GM12878 (cell line): ENCODE results near the gene C12orf43. TPM values are rescaled to one million over a fixed set of nuclear protein-coding genes. Genes with fewer than 3 reads are reported as not detected.

Experiments
- ATAC-seq: fragments of 200-7000 bp; cut with Tn5 transposase; 3 replicates; pipeline ENCODE4 v1.9.1; 2020; ENCODE audit warnings: mild to moderate bottlenecking, moderate library complexity
- BruUV-seq: library from RNA; stranded (reverse); fragments of 400-500 nt; replicated peaks from 2 replicates; lab custom pipeline; 2021; lab: Mats Ljungman, UMichigan
- CTCF ChIA-PET: fragments of 300-600 bp; sonication (Branson Sonifier 250); formaldehyde crosslinking; extraction: SDS; loops from one replicate; lab custom pipeline; 2021; ENCODE audit warnings: inconsistent platforms; lab: Yijun Ruan, JAX
- POLR2A ChIA-PET: fragments of 350-600 bp; formaldehyde crosslinking; extraction: SDS; loops from one replicate; lab custom pipeline; 2021; ENCODE audit warnings: inconsistent platforms; lab: Charles Lee
- RAD21 ChIA-PET: fragments of 300-600 bp; sonication (Branson Sonifier 250); formaldehyde crosslinking; loops from one replicate; lab custom pipeline; 2023; ENCODE audit warnings: antibody characterized with exemption; ENCODE audit not compliant: unreplicated experiment; lab: Charles Lee
- SMC1A ChIA-PET: fragments of 300-600 bp; sonication (Branson Sonifier 250); formaldehyde crosslinking; loops from one replicate; lab custom pipeline; 2023; ENCODE audit not compliant: unreplicated experiment, uncharacterized antibody; lab: Charles Lee
- DNase-seq: peaks from one replicate; pipeline ENCODE4 v3.0.0-alpha.2; 2011; ENCODE audit warnings: low read depth, low spot score
- FAIRE-seq: peaks from 3 replicates; lab custom pipeline; 2011; peaks lifted over from hg19 to GRCh38; lab: Jason Lieb, UNC
- H2AFZ ChIP-seq: 2 replicates; pipeline ENCODE4 v1.6.0; 2011; ENCODE audit warnings: low read depth, low read length, control low read depth; ENCODE audit not compliant: control insufficient read depth
- H3K27ac ChIP-seq: 2 replicates; pipeline ENCODE4 v1.5.1; 2011; ENCODE audit warnings: control low read depth; ENCODE audit not compliant: control insufficient read depth, insufficient read depth
- H3K27me3 ChIP-seq, 2 experiments: replicated peaks in 1 of 2; 2 replicates each; pipeline versions ENCODE4 v1.6.0 to v1.6.1; 2011; ENCODE audit warnings: low read length in 1 of 2; ENCODE audit not compliant: control insufficient read depth in 2 of 2, insufficient read depth in 2 of 2
- H3K36me3 ChIP-seq, 2 experiments: 2 replicates each; pipeline ENCODE4 v1.5.1; 2011; ENCODE audit warnings: low read length in 1 of 2; ENCODE audit not compliant: control insufficient read depth in 2 of 2, insufficient read depth in 2 of 2
- H3K4me1 ChIP-seq: 2 replicates; pipeline ENCODE4 v1.6.1; 2011; ENCODE audit warnings: mild to moderate bottlenecking, low read length, moderate library complexity, mixed read lengths; ENCODE audit not compliant: control insufficient read depth, insufficient read depth
- H3K4me2 ChIP-seq: 2 replicates; pipeline ENCODE4 v1.6.0; 2011; ENCODE audit warnings: control low read depth; ENCODE audit not compliant: control insufficient read depth, insufficient read depth
- H3K4me3 ChIP-seq: fragments of 200-600 bp; sonication (generic); 2 replicates; pipeline ENCODE4 v1.5.1; 2016
- H3K79me2 ChIP-seq: 2 replicates; pipeline ENCODE4 v1.6.0; 2011; ENCODE audit warnings: low read length; ENCODE audit not compliant: control insufficient read depth, insufficient read depth
- H3K9ac ChIP-seq: 2 replicates; pipeline ENCODE4 v1.8.0; 2011; ENCODE audit warnings: low read length, control low read depth, mixed read lengths; ENCODE audit not compliant: control insufficient read depth, insufficient read depth
- H3K9me3 ChIP-seq: replicated peaks from 3 replicates; pipeline ENCODE4 v1.5.1; 2011; ENCODE audit warnings: mild to moderate bottlenecking, low read length; ENCODE audit not compliant: control insufficient read depth, insufficient read depth
- H4K20me1 ChIP-seq: 2 replicates; pipeline ENCODE4 v1.6.0; 2011; ENCODE audit not compliant: control insufficient read depth, insufficient read depth
- CBFB ChIP-seq: IDR thresholded peaks from 2 replicates; pipeline ENCODE4 v1.6.1; 2016; ENCODE audit warnings: antibody characterized with exemption, low read depth
- CEBPB ChIP-seq, 2 experiments: fragments of 150-350 bp in 1 of 2; IDR thresholded peaks; 2 replicates each; pipeline ENCODE4 v1.6.1; 2012 to 2014; ENCODE audit warnings: low read depth in 2 of 2, low read length in 2 of 2, borderline replicate concordance in 1 of 2, inconsistent platforms in 1 of 2
- CHD1 ChIP-seq: IDR thresholded peaks from 2 replicates; pipeline ENCODE4 v1.6.1; 2012; ENCODE audit warnings: low read depth, low read length, improper control_type of control experiment
- ETV6 ChIP-seq, 2 experiments: fragments of 450-650 bp in 1 of 2; IDR thresholded peaks in 1 of 2; conservative IDR thresholded peaks in 1 of 2; 2 replicates each; pipeline ENCODE4 v1.6.1; 2014; ENCODE audit warnings: antibody characterized with exemption in 1 of 2, borderline replicate concordance in 1 of 2, low read depth in 1 of 2, mild to moderate bottlenecking in 1 of 2, moderate library complexity in 1 of 2
- IRF5 ChIP-seq: fragments of 450-650 bp; IDR thresholded peaks from 2 replicates; pipeline ENCODE4 v1.6.1; 2017; ENCODE audit warnings: borderline replicate concordance
- KDM1A ChIP-seq: fragments of 200-600 bp; sonication (generic); IDR thresholded peaks from 2 replicates; pipeline ENCODE4 v1.6.1; 2016; ENCODE audit warnings: borderline replicate concordance
- MEF2A ChIP-seq: IDR thresholded peaks from 2 replicates; pipeline ENCODE4 v1.6.1; 2011; ENCODE audit warnings: low read depth, mild to moderate bottlenecking, low read length, moderate library complexity; ENCODE audit not compliant: insufficient read depth
- NFXL1 ChIP-seq: fragments of 450-650 bp; IDR thresholded peaks from 2 replicates; pipeline ENCODE4 v1.6.1; 2017; ENCODE audit warnings: antibody characterized with exemption, mild to moderate bottlenecking, borderline replicate concordance
- POLR2AphosphoS5 ChIP-seq: IDR thresholded peaks from 2 replicates; pipeline ENCODE4 v1.6.1; 2011; ENCODE audit warnings: mild to moderate bottlenecking, low read length, inconsistent platforms
- RAD21 ChIP-seq: IDR thresholded peaks from 2 replicates; pipeline ENCODE4 v1.6.1; 2011; ENCODE audit warnings: mild to moderate bottlenecking, low read depth, low read length, moderate library complexity; ENCODE audit not compliant: insufficient read depth
- RAD51 ChIP-seq: fragments of 450-650 bp; IDR thresholded peaks from 2 replicates; pipeline ENCODE4 v1.6.1; 2016; ENCODE audit warnings: moderate library complexity, mild to moderate bottlenecking, inconsistent platforms
- RCOR1 ChIP-seq: conservative IDR thresholded peaks from 2 replicates; pipeline ENCODE4 v1.6.1; 2012; ENCODE audit warnings: low read depth, low read length, improper control_type of control experiment
- RFX5 ChIP-seq: IDR thresholded peaks from 2 replicates; pipeline ENCODE4 v1.6.1; 2011; ENCODE audit warnings: low read depth, low read length, improper control_type of control experiment
- SP1 ChIP-seq: IDR thresholded peaks from one replicate; pipeline ENCODE4 v1.6.1; 2011; ENCODE audit warnings: low read depth, low read length
- SRF ChIP-seq, 2 experiments: IDR thresholded peaks; 2 replicates each; pipeline ENCODE4 v1.6.1; 2011; ENCODE audit warnings: low read depth in 2 of 2, low read length in 2 of 2, mild to moderate bottlenecking in 1 of 2, moderate library complexity in 1 of 2
- TBL1XR1 ChIP-seq: IDR thresholded peaks from 2 replicates; pipeline ENCODE4 v1.6.1; 2012; ENCODE audit warnings: low read depth, low read length, improper control_type of control experiment
- ZBTB4 ChIP-seq: fragments of 450-650 bp; formaldehyde crosslinking; IDR thresholded peaks from 2 replicates; pipeline ENCODE4 v1.4.0; 2022; ENCODE audit warnings: mild to moderate bottlenecking, moderate library complexity
- ZNF622 ChIP-seq: fragments of 450-650 bp; IDR thresholded peaks from 2 replicates; pipeline ENCODE4 v1.6.1; 2017; ENCODE audit warnings: mild to moderate bottlenecking, inconsistent platforms
- in situ Hi-C: fragments of 300-500 bp; cut with MboI; formaldehyde crosslinking; loops from 9 replicates; pipeline ENCODE4 v1.14.3; 2018; ENCODE audit warnings: mixed read lengths
- intact Hi-C: fragments of 100-400 bp; cut with micrococcal nuclease; formaldehyde crosslinking; loops from one replicate; pipeline ENCODE4 v1.14.2; 2022; ENCODE audit not compliant: unreplicated experiment
- polyA plus RNA-seq, 11 experiments: library from polyadenylated mRNA; depleted of rRNA in 4 of 11; unstranded in 6 of 11; stranded (reverse) in 5 of 11; fragments of >200 nt; fragmentation: Nextera tagmentation in 4 of 11; fragmentation: Illumina TruSeq in 1 of 11; extraction: Ambion mirVana in 4 of 11; extraction: Trizol in 1 of 11; gene quantifications; 1 replicate in 1 of 11; 2 replicates in 10 of 11; pipeline versions ENCODE4 v1.2.1 to v1.2.3, GENCODE V29; 2011 to 2016; ENCODE audit warnings: inconsistent platforms in 2 of 11, missing spikeins in 2 of 11, low read depth in 1 of 11
- total RNA-seq, 4 experiments: library from RNA; depleted of rRNA in 3 of 4; stranded (reverse); fragments of >200 nt in 3 of 4; fragmentation: Illumina TruSeq in 1 of 4; extraction: Trizol in 1 of 4; gene quantifications; 2 replicates each; pipeline versions ENCODE4 v1.2.1 to v1.2.3, GENCODE V29; 2013 to 2021

The C12orf43 gene
- total and polyA plus RNA-seq, 10 of the 15 experiments (the other 5 are each of a cell fraction or from before 2014, with no cell fraction given) = 7.5 to 30.8 (median 21.3) TPM

- TF ChIP-seq RAD21 (no peak), SRF (IDR thresholded peaks at IDR 0.05; ENCODE audit: low read depth in 2 of 2, low read length in 2 of 2) (no peak), SP1 (no peak), TBL1XR1 (no peak), MEF2A (no peak)
Measured at GRCh38 chr12:120992989-120993388, 23.3 kb downstream of the C12orf43 start (continued).

GRCh38 chr12:120991965-120992364, 24.3 kb downstream of the C12orf43 start:
- ChIA-PET CTCF (interaction anchor here (0.6 to 2.3 kb wide), 3 partner anchors 20 to 131 kb away, joined by 4 to 7 read pairs (median 6); no protein-coding TSS in a partner anchor), SMC1A (interaction anchor here (0.6 to 1.7 kb wide), 4 partner anchors 8 to 411 kb away, joined by 3 to 6 read pairs (median 5); partner anchors contain the start of gene POP5), RAD21 (interaction anchor here (1.6 kb wide), 1 partner anchor 20 kb away, joined by 3 read pairs; no protein-coding TSS in a partner anchor), POLR2A (interaction anchor here (0.5 kb wide), 1 partner anchor 366 kb away, joined by 4 read pairs; no protein-coding TSS in a partner anchor)
- intact Hi-C loops = no loop called here
- in situ Hi-C loops = no loop called here
- Histone ChIP-seq H4K20me1 (no peaks in the 10 kb centered on the region), H3K79me2 (no peaks in the 10 kb centered on the region), H3K27ac (no peak overlapping the region), H3K4me1 (no peaks in the 10 kb centered on the region), H3K9ac (no peak overlapping the region), H3K4me2 (no peak overlapping the region), H3K4me3 (no peak overlapping the region), H2AFZ (no peak overlapping the region), H3K36me3 (no peaks in the 10 kb centered on the region), H3K9me3 (no peaks in the 10 kb centered on the region), H3K27me3 (no peaks in the 10 kb centered on the region)
- BruUV-seq = no TSS peak
- FAIRE-seq = no peak
- TF ChIP-seq CEBPB (IDR thresholded peaks at IDR 0.05; ENCODE audit: borderline replicate concordance in 1 of 2, low read depth in 2 of 2, low read length in 2 of 2) = no peak
- no peak for TF ChIP-seq CBFB
- TF ChIP-seq RAD51 = no peak
- no peak for TF ChIP-seq RCOR1
- no peak for TF ChIP-seq KDM1A
- TF ChIP-seq RFX5 = no peak
- TF ChIP-seq ZBTB4 = no peak
- TF ChIP-seq ZNF622 = no peak
- TF ChIP-seq POLR2AphosphoS5 = no peak
- no peak for TF ChIP-seq ETV6 (conservative IDR thresholded peaks at IDR 0.05 in 1 of 2, IDR thresholded peaks at IDR 0.05 in 1 of 2; ENCODE audit: borderline replicate concordance in 1 of 2, low read depth in 1 of 2)
- TF ChIP-seq NFXL1 = no peak
- no peak for TF ChIP-seq CHD1
- no peak for TF ChIP-seq IRF5
- no peak for DNase-seq
- ATAC-seq = no peak
